OCI-LY3 (cell line): ENCODE results near the gene BZW1.

ENCODE experiments used
- CTCF ChIP-seq: fragments of 200-600, 300-600 bp; sonication (generic); IDR thresholded peaks from 2 replicates; pipeline ENCODE4 v1.5.1; 2014; ENCODE audit warnings: antibody characterized with exemption, low read length, low read depth
- EZH2phosphoT487 ChIP-seq: fragments of 200-600 bp; shearing (Covaris generic); IDR thresholded peaks from 2 replicates; pipeline ENCODE4 v1.6.1; 2018; ENCODE audit warnings: antibody characterized with exemption, mixed run types, low read depth

DNA sequence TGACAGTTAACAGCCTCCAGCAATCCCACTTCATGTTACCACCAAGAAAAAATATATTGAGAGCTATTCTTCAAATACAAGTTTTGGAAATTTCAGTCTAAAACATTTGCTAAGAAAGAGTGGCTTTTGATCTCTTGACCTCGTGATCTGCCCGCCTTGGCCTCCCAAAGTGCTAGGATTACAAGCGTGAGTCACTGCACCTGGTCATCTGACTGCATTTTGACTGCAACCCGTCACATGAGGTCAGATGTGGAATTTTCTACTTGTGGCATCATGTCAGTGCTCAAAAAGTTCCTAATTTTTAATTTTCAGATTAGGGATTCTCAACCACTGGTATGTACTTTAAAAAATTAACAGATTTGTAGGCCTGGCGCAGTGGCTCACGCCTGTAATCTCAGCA is 61.9 kb downstream of the BZW1 start:
- TF ChIP-seq EZH2phosphoT487 (no peak), CTCF (no peak)
